ENCODE data around the gene DNAAF5. TPM values are rescaled to one million over a fixed set of nuclear protein-coding genes. Genes with fewer than 3 reads are reported as not detected.
A peak's percentile ranks its signal among the peaks of the same experiment; 100 is the strongest.

The DNAAF5 gene
- total and polyA plus RNA-seq, 9 of the 15 experiments (the other 6 are each of a cell fraction or from before 2014, with no cell fraction given): 3.1 to 69.7 (median 19.1) TPM

DNA sequence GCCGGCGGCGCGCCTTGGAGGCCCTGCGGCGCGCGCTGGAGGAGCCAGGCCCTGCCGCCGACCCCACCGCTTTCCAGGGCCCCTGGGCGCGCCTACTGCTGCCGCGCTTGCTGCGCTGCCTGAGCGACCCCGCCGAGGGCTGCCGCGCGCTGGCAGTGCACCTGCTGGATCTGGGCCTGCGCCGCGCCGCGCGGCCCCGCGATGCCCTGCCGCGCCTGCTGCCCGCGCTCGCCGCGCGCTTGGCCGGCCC is 280 bp downstream of the DNAAF5 start (continued):
- TF ChIP-seq, protein P1, sequence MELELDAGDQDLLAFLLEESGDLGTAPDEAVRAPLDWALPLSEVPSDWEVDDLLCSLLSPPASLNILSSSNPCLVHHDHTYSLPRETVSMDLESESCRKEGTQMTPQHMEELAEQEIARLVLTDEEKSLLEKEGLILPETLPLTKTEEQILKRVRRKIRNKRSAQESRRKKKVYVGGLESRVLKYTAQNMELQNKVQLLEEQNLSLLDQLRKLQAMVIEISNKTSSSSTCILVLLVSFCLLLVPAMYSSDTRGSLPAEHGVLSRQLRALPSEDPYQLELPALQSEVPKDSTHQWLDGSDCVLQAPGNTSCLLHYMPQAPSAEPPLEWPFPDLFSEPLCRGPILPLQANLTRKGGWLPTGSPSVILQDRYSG (tag; conservative IDR thresholded peaks at IDR 0.05; ENCODE audit: low read depth): no peak
- TF ChIP-seq, protein P2, sequence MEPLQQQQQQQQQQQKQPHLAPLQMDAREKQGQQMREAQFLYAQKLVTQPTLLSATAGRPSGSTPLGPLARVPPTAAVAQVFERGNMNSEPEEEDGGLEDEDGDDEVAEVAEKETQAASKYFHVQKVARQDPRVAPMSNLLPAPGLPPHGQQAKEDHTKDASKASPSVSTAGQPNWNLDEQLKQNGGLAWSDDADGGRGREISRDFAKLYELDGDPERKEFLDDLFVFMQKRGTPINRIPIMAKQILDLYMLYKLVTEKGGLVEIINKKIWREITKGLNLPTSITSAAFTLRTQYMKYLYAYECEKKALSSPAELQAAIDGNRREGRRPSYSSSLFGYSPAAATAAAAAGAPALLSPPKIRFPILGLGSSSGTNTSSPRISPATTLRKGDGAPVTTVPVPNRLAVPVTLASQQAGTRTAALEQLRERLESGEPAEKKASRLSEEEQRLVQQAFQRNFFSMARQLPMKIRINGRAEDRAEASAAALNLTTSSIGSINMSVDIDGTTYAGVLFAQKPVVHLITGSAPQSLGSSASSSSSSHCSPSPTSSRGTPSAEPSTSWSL (CRISPR knock-in tag; IDR thresholded peaks at IDR 0.05; ENCODE audit: borderline replicate concordance): no peak
- TF ChIP-seq SRF (CRISPR knock-in tag; IDR thresholded peaks at IDR 0.05): no peak
- no peak for TF ChIP-seq DDX20 (tag; IDR thresholded peaks at IDR 0.05; ENCODE audit: low read depth)
- TF ChIP-seq, protein P3, sequence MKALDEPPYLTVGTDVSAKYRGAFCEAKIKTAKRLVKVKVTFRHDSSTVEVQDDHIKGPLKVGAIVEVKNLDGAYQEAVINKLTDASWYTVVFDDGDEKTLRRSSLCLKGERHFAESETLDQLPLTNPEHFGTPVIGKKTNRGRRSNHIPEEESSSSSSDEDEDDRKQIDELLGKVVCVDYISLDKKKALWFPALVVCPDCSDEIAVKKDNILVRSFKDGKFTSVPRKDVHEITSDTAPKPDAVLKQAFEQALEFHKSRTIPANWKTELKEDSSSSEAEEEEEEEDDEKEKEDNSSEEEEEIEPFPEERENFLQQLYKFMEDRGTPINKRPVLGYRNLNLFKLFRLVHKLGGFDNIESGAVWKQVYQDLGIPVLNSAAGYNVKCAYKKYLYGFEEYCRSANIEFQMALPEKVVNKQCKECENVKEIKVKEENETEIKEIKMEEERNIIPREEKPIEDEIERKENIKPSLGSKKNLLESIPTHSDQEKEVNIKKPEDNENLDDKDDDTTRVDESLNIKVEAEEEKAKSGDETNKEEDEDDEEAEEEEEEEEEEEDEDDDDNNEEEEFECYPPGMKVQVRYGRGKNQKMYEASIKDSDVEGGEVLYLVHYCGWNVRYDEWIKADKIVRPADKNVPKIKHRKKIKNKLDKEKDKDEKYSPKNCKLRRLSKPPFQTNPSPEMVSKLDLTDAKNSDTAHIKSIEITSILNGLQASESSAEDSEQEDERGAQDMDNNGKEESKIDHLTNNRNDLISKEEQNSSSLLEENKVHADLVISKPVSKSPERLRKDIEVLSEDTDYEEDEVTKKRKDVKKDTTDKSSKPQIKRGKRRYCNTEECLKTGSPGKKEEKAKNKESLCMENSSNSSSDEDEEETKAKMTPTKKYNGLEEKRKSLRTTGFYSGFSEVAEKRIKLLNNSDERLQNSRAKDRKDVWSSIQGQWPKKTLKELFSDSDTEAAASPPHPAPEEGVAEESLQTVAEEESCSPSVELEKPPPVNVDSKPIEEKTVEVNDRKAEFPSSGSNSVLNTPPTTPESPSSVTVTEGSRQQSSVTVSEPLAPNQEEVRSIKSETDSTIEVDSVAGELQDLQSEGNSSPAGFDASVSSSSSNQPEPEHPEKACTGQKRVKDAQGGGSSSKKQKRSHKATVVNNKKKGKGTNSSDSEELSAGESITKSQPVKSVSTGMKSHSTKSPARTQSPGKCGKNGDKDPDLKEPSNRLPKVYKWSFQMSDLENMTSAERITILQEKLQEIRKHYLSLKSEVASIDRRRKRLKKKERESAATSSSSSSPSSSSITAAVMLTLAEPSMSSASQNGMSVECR (CRISPR knock-in tag; IDR thresholded peaks at IDR 0.05): 0 out of 2 replicates have a peak, but pooled peaks have one; percentile 3
- TF ChIP-seq NCOR1 (IDR thresholded peaks at IDR 0.05): no peak
- TF ChIP-seq PHF8 (IDR thresholded peaks at IDR 0.05; ENCODE audit: borderline replicate concordance, low read length): peak; percentile 23; the same call in 1 of the 2 replicates
- no peak for TF ChIP-seq ZNF274 (IDR thresholded peaks at IDR 0.05; ENCODE audit: borderline replicate concordance, low read depth, low read length)
- TF ChIP-seq MITF (IDR thresholded peaks at IDR 0.05): no peak
- no peak for TF ChIP-seq ZEB2 (IDR thresholded peaks at IDR 0.05)
- no peak for TF ChIP-seq ERF (CRISPR knock-in tag; IDR thresholded peaks at IDR 0.05)
- TF ChIP-seq BCOR (IDR thresholded peaks at IDR 0.05): no peak
- TF ChIP-seq SPI1 (IDR thresholded peaks at IDR 0.05; ENCODE audit: borderline replicate concordance, low read depth, low read length): no peak
- TF ChIP-seq, protein P4, sequence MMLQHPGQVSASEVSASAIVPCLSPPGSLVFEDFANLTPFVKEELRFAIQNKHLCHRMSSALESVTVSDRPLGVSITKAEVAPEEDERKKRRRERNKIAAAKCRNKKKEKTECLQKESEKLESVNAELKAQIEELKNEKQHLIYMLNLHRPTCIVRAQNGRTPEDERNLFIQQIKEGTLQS (IDR thresholded peaks at IDR 0.05): no peak
- TF ChIP-seq, protein P4 (CRISPR knock-in tag; conservative IDR thresholded peaks at IDR 0.05): no peak
- TF ChIP-seq PPARD (CRISPR knock-in tag; IDR thresholded peaks at IDR 0.05): no peak
- no peak for TF ChIP-seq SOX6 (IDR thresholded peaks at IDR 0.05)
- TF ChIP-seq TOE1 (IDR thresholded peaks at IDR 0.05; ENCODE audit: borderline replicate concordance): no peak
- TF ChIP-seq TOE1 (CRISPR knock-in tag; IDR thresholded peaks at IDR 0.05; ENCODE audit: borderline replicate concordance, low read depth): no peak

Data from K562 (cell line).